Raji (cell line): Measurements from ENCODE around the gene LIME1.

Experiments
- POLR2A ChIP-seq: IDR thresholded peaks from 2 replicates; pipeline ENCODE4 v1.6.1; 2011; ENCODE audit warnings: low read depth, low read length, control low read depth; ENCODE audit not compliant: insufficient read depth

LIME1 gene

GRCh38 chr20:63740070-63740626 is 3.7 kb downstream of the LIME1 start:
- TF ChIP-seq POLR2A, result no peak

GRCh38 chr20:63740627-63741353 is 4.3 kb downstream of the LIME1 start:
- TF ChIP-seq POLR2A, result no peak

- TF ChIP-seq POLR2A, result no peak
Observed at GRCh38 chr20:63741354-63741675, 4.9 kb downstream of the LIME1 start.

GRCh38 chr20:63741676-63742380 is 5.4 kb downstream of the LIME1 start:
- no peak for TF ChIP-seq POLR2A

GRCh38 chr20:63742381-63743024 is 6.0 kb downstream of the LIME1 start:
- TF ChIP-seq POLR2A, result no peak

- no peak for TF ChIP-seq POLR2A
Observed at GRCh38 chr20:63743210-63743970, 6.9 kb downstream of the LIME1 start.

GRCh38 chr20:63744158-63744557 is 7.7 kb downstream of the LIME1 start:
- no peak for TF ChIP-seq POLR2A

GRCh38 chr20:63744574-63745423 is 8.3 kb downstream of the LIME1 start:
- TF ChIP-seq POLR2A, result no peak

GRCh38 chr20:63745424-63745805 is 9.0 kb downstream of the LIME1 start:
- TF ChIP-seq POLR2A, result no peak

GRCh38 chr20:63745961-63746731 is 9.7 kb downstream of the LIME1 start:
- TF ChIP-seq POLR2A, result no peak

GRCh38 chr20:63746751-63747315 is 10.4 kb downstream of the LIME1 start:
- no peak for TF ChIP-seq POLR2A

GRCh38 chr20:63747622-63748069 is 11.2 kb downstream of the LIME1 start:
- TF ChIP-seq POLR2A, result no peak
